ENCODE results near the gene LENG8. TPM values are rescaled to one million over a fixed set of nuclear protein-coding genes. Genes with fewer than 3 reads are reported as not detected.

LENG8 gene
- total RNA-seq, 1 experiment from 2014 or later = 148 TPM

GRCh38 chr19:54454781-54455675 lies 6.0 kb downstream of the LENG8 start:
- Histone ChIP-seq H2BK5ac (ENCODE audit: insufficient read length, low read length) (no peak overlapping the region), H3K9ac (ENCODE audit: extremely low read depth, insufficient read length, low read length) (no peak overlapping the region), H2BK15ac (ENCODE audit: low read depth, low read length) (no peak overlapping the region), H4K20me1 (ENCODE audit: control insufficient read depth, insufficient read depth, insufficient read length) (no peaks in the 10 kb centered on the region), H2AFZ (ENCODE audit: low read length) (no peak overlapping the region), H3K23ac (ENCODE audit: insufficient read length, low read depth, low read length) (no peak overlapping the region), H2BK20ac (ENCODE audit: low read depth, low read length, poor library complexity, severe bottlenecking) (no peak overlapping the region), H3K79me1 (ENCODE audit: insufficient read depth, low read depth, low read length, poor library complexity, severe bottlenecking) (peaks cover 9% of the 10 kb centered on the region), H3K23me2 (ENCODE audit: insufficient read length, low read depth, low read length, poor library complexity, severe bottlenecking) (peaks cover 2% of the 10 kb centered on the region), H3T11ph (ENCODE audit: low read length) (no peak overlapping the region), H2BK120ac (ENCODE audit: low read depth, low read length, poor library complexity, severe bottlenecking) (no peak overlapping the region), H3K4ac (ENCODE audit: low read depth, low read length) (no peak overlapping the region), H3K9me3 (ENCODE audit: control insufficient read depth, low read depth, low read length) (no peaks in the 10 kb centered on the region), H3K14ac (ENCODE audit: insufficient read depth, low read length) (no peak overlapping the region), H2BK12ac (ENCODE audit: insufficient read length, low read depth, low read length) (no peak overlapping the region), H4K91ac (ENCODE audit: insufficient read length, low read depth, low read length) (no peak overlapping the region), H3K27me3 (ENCODE audit: insufficient read depth, low read length) (no peaks in the 10 kb centered on the region), H4K8ac (replicated peaks; ENCODE audit: insufficient read length, low read depth, low read length) (no peak overlapping the region), H3K4me1 (ENCODE audit: insufficient read depth, low read length) (0 out of 2 replicates have a peak, but pooled peaks cover 2% of the 10 kb centered on the region), H4K5ac (ENCODE audit: insufficient read length, low read depth, low read length) (no peak overlapping the region), H3K79me2 (ENCODE audit: insufficient read depth, low read length) (peaks cover 12% of the 10 kb centered on the region), H2AK5ac (ENCODE audit: insufficient read length, low read length) (no peak overlapping the region), H3K56ac (ENCODE audit: insufficient read length, low read depth, low read length) (no peak overlapping the region), H3K4me2 (ENCODE audit: insufficient read depth, insufficient read length, low read length) (no peak overlapping the region), H3K27ac (ENCODE audit: insufficient read length, low read depth, low read length) (no peak overlapping the region), H3K18ac (ENCODE audit: insufficient read length, low read depth, low read length) (no peak overlapping the region)
- no peak for DNase-seq
- WGBS (ENCODE audit: extremely low coverage, insufficient read length, low lambda C conversion rate) = no CpG with 5 or more reads among the region's 33 CpGs
- Mint-ChIP-seq H3K9me3 (peaks cover 0 to 2% of the 10 kb centered on the region in 2 experiments; a peak in 1 of 5 replicates), H3K4me3 (no peak overlapping the region), H3K36me3 (ENCODE audit: insufficient read depth in 1 of 3, low read depth in 3 of 3) (peaks cover 61 to 91% (median 89%) of the 10 kb centered on the region in 3 experiments), H3K27me3 (ENCODE audit: low read depth) (no peaks in the 10 kb centered on the region), H3K4me1 (peaks cover 9 to 10% of the 10 kb centered on the region in 2 experiments), H3K27ac (no peak overlapping the region)
- no peak for TF ChIP-seq CTCF (conservative IDR thresholded peaks at IDR 0.05)

Measured in H9 (cell line).